Vagina (tissue), 2 donors: ENCODE measurements around the gene KCNN3.

ENCODE experiments used
- POLR2A ChIP-seq, 2 donors: fragments of 450-650 bp; IDR thresholded peaks; one replicate each; pipeline ENCODE4 v1.6.1; 2017; ENCODE audit warnings: antibody characterized with exemption in 2 of 2, mild to moderate bottlenecking in 2 of 2, moderate library complexity in 2 of 2
- TF ChIP-seq, protein P1 (sequence below), 3 experiments: fragments of 450-650 bp in 2 of 3; fragments of 200-600 bp in 1 of 3; sonication (generic) in 1 of 3; IDR thresholded peaks; one replicate each; pipeline ENCODE4 v1.5.1; 2017 to 2019; ENCODE audit warnings: antibody characterized with exemption in 3 of 3, mild to moderate bottlenecking in 2 of 3, moderate library complexity in 2 of 3

DNA sequence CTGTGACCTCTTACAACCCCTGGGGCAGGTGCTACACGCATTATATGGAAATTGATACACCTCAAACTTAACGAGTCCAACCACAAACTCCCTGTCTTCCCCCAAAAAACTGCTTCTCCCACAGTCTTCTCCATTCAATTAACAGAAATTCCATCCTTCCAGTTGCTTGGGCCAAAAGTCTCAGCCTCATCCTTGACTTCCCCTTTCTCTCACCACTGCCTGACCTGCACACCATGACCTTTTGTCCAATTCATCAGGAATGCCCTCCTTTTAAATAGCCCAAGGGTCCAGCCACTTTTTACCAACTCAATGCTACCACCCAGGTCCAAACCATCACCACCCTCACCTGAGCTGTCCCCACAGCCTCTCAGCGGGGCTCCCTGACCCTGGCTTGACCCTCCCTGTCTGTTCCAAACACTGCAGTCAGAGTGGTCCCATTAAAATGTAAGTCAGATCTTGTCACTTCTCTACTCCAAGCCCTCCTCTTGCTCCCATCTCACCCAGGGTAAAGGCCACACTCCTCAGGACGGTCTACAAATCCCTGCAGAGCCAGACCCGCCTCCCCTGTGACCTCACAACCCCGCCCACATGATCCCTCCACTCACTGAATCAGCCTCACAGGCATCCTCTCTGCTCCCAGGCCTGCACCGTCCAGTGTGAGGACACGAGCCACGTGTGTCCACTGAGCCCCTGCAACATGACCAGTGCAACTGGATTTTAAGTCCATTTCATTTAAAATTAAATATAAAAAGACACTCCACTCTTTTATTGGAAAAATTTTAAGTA is 18.5 kb downstream of the KCNN3 start:
- TF ChIP-seq POLR2A (IDR thresholded peaks at IDR 0.05), result no peak
- TF ChIP-seq, protein P1, sequence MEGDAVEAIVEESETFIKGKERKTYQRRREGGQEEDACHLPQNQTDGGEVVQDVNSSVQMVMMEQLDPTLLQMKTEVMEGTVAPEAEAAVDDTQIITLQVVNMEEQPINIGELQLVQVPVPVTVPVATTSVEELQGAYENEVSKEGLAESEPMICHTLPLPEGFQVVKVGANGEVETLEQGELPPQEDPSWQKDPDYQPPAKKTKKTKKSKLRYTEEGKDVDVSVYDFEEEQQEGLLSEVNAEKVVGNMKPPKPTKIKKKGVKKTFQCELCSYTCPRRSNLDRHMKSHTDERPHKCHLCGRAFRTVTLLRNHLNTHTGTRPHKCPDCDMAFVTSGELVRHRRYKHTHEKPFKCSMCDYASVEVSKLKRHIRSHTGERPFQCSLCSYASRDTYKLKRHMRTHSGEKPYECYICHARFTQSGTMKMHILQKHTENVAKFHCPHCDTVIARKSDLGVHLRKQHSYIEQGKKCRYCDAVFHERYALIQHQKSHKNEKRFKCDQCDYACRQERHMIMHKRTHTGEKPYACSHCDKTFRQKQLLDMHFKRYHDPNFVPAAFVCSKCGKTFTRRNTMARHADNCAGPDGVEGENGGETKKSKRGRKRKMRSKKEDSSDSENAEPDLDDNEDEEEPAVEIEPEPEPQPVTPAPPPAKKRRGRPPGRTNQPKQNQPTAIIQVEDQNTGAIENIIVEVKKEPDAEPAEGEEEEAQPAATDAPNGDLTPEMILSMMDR (IDR thresholded peaks at IDR 0.05), result no peak
